ENCODE measurements around the gene CDHR1.

DNA sequence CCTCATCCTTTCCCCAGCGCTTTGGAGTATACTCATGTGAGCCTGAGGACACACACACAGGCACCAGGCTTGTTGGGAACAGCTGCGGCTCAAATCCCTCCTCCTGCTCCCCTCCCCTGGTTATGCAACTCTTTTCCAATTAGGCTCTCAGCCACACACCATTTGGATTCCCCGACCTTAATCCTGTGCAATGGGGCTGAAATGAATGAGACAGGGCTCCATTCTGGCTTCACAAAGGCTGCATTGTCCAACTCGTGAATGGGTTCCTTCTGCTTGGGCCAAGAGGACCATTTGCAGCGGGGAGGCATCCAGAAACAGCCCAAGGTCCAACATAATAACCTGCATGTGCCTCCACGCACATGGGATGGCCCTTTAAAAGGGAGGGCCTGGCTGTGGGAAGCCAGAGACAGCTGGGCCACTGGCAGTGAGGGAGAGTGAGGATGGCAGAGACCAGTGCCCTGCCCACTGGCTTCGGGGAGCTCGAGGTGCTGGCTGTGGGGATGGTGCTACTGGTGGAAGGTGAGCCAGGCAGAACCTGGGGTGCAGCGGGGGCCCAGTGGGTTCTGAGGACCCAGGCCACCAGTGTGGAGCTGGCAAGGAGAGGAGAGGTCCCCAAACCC, 50.4 kb downstream of the CDHR1 start, which contains the start of gene RGR:
- TF ChIP-seq, protein P1, sequence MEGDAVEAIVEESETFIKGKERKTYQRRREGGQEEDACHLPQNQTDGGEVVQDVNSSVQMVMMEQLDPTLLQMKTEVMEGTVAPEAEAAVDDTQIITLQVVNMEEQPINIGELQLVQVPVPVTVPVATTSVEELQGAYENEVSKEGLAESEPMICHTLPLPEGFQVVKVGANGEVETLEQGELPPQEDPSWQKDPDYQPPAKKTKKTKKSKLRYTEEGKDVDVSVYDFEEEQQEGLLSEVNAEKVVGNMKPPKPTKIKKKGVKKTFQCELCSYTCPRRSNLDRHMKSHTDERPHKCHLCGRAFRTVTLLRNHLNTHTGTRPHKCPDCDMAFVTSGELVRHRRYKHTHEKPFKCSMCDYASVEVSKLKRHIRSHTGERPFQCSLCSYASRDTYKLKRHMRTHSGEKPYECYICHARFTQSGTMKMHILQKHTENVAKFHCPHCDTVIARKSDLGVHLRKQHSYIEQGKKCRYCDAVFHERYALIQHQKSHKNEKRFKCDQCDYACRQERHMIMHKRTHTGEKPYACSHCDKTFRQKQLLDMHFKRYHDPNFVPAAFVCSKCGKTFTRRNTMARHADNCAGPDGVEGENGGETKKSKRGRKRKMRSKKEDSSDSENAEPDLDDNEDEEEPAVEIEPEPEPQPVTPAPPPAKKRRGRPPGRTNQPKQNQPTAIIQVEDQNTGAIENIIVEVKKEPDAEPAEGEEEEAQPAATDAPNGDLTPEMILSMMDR (IDR thresholded peaks at IDR 0.05): no peak
- TF ChIP-seq POLR2A (IDR thresholded peaks at IDR 0.05) (no peak), POLR2AphosphoS5 (IDR thresholded peaks at IDR 0.05) (no peak), EP300 (IDR thresholded peaks at IDR 0.05) (no peak)
